GM18508 (cell line): ENCODE results near the gene GPC6.
A peak's percentile ranks its signal among the peaks of the same experiment; 100 is the strongest.

Experiments
- ATAC-seq: cut with Tn5 transposase; IDR thresholded peaks from one replicate; pipeline ENCODE4 v1.9.1; 2021; ENCODE audit warnings: moderate number of reproducible peaks; ENCODE audit not compliant: insufficient read depth, unreplicated experiment

GPC6 gene

DNA sequence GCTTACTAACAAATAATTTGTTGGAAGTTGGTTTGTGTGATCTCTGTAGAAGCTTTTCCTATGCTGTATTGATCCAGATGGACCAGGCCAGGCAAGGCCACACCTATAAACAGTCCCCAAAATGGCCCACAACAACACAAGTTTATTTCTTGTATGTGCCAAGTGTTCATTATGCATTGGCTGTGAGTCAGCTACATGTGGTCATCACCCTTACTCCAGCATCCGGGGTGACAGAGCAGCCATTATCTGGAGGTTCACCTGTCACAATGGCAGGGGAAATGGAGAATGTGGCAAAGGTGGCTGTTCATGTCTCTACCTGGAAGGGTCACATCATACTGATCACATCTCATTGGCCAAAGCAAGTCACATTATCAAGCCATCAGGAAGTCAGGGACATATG is 1088.6 kb downstream of the GPC6 start:
- ATAC-seq = no peak

DNA sequence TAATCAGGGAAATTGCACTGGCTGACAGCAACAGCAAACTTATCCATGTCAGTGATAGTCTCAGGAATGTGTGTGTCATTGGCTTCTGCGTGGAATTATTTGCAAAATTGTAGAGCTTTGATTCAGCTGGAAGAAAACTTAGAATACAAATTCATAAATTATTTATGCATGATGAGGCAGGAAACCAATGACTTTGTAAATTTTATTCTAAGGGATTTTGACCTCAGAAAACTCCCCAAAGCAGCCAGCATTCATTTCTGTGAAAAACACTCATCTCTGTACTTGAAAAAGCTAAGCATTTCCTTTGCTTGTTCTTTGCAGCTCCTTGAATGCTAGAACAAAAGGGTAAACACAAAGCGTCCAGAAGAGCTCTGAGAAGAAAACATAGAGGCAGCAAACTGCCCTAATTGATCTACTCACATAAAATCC is 1090.5 kb downstream of the GPC6 start:
- no peak for ATAC-seq

DNA sequence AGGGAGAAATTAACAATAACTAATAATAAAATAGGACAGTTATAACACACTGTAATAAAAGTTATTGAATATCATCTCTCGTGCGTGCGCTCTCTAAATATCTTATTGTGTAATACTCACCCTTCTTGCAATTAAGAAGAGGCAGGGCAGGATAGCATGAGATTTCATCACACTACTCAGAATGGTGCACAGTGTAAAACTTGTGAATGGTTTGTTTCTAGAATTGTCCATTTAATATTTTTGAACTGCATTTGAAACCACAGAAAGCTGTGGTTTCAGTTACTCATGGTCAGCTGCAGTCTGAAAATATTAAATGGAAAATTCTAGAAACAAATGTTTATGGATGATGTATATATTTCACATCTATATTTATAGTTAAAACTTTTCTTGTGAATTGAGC is 1091.8 kb downstream of the GPC6 start:
- ATAC-seq = no peak

DNA sequence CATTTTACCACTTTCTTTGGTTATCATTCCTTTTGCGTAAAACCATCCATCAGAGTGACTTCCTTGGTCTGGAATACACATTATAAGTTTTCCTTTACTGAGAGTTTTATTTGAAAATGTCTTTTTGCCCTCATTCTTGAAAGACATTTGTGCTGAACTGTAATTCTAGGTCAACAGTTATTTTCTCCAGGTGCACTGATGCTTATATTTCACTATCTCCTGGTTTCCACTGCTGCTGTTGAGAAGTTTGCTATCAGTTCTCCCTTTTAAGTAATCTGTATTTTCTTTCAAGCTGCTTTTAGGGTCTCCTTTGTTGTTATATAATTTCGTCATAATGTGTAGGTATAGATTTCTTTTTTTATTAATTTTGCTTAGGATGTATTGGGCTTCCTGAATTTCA is 1092.9 kb downstream of the GPC6 start:
- no peak for ATAC-seq

DNA sequence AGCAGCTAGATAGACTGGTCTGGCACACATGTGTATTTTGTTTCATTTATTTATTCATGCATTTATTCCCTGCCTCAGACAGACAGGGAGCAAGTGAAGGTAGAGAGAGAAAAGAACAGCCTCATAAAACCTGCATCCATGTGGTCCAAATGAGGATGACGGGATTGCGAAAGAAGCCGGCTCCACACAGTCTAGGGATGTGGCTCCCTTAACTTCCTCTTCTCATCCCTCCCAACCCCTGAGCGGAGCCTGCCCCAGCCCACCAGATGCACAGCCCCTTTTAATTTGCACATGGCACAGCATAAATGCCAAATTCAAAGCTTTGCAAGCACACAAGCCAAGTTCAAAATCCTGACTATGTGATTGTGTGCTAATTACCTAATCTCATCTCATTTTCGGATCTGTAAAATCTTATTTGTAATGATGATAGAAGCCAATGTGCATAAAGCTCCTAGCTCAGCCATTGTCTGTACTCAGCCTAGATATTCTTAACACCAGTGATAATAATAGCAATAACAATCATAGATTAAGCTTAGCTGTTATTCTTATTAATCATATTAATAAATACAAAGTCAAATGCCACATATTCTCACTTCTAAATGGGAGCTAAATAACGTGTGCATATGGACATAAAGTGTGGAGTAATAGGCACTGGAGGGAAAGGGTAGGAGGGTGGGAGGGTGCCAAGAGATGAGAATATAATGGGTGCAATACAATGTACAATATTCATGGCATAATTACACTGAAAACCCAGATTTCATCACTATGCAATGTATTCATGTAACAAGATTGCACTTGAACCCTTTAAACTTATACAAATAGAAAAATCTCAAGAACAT is 1096.5 kb downstream of the GPC6 start:
- ATAC-seq = no peak

DNA sequence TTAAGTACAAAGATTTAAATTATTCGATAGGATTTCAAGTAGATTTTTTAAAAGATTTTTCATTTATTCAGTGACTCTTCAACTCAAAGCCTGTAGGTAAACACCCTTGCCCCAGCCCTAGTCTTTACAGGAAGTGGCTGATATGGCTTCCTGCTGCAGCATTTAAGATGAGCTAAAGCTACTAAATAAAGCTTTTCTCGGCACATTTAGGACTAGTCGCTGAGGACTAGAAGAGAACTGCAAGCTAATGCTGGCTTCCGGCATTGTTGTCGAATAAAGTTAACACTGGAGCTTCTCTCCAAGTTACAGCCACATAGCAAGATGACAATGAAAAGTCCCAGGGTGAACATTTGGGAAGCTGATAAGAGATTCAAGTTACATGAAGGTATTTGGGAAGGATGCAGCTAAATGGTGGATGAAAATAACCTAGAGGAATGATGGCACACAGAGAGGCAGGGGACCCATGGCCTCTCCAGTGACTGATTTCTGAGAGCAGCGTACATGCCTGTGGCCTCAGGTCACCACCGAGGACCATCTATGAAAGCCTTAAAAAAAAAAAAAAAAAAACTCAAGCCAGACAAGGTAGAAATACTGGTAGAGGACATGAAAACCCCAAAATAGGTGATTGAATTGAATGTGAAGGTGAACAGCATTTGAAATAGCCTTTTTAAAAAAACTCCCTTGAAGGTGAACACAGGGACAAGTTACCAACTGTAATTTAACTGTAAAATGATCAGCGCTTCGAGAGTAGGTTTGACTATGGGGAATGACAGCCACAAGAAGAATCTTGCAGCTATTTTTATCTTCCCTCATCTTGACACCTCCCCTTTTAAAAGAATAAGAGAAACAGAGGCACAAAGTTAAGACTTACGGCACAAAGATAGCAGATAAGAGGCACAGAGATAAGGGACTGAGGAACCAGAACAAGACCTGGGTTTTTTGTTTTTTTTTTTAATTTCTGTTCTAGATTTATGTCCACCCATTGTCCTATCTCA is 1097.5 kb downstream of the GPC6 start:
- ATAC-seq = no peak

DNA sequence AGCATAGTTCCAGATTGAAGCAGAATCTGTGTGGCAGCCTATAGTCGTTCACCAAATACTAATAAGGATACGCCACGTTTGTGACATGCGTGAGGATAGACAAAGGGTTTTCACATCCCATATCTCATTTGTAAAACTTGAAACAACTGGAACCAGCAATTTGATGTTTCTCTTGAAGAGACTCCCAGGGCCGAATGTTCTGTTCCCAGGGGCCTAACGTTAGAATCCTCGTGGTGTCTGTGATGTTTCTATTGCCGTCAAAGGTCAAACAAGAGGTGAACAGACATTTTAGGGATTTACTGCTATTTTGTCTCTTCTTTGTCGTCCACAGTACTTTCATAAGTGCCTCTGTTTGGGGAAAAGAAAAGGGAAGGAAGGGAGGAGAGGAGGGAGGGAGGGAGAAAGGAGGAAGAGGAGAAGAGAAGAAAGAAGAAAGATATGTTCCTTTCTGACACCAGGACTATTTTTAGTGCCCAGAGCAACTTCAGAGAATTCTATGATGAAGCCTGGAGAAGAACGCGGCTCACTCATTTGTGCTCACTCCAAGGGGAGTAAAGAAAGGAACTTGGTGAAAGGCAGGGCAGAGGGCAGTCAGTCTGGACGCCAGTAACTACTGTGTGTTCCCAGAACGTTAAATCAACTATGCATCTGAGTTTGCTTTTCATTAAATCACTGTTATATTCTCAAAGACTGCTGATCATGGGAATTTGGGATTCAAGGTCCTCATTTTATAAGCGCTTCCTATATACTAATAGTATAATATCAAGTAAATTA is 1098.3 kb downstream of the GPC6 start:
- no peak for ATAC-seq

DNA sequence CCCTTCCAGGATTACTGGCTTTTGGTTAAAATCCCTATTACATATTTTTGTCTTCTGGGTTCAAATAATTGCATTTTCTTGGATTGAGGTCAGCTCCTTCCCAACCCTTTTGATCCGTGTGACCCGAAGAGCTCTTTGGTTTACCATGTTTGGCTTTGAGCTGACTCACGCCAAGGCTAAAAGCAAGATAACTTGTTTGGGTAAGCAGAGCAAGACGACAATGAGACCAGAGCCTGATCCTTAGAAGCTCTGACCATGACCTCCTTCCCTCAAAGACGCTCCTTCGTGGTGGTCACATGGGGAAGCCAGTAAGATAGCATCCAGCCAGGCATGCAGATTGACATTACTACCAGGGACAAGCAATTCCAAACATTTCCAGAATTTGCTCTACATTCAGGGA is 1099.0 kb downstream of the GPC6 start:
- ATAC-seq = no peak

DNA sequence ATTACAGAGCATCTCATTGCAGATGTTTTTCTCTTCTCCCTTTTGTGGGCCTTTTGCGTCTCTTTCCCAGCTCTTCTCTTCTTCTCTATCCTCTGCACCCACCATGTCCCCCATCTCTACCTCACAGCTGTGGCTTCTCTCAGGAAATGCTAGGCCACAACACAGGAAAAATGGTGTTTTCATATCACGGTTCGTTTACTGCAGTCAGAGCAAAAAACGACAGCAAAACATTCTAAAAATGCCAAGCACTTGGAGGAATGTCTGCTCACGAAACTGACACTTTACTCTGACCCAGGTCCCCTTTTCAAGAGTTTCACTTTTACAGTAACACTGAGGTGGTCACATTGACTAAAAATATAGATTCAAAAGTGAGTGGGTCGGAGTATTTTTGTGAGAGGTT is 1100.7 kb downstream of the GPC6 start:
- ATAC-seq = peak; percentile 94

DNA sequence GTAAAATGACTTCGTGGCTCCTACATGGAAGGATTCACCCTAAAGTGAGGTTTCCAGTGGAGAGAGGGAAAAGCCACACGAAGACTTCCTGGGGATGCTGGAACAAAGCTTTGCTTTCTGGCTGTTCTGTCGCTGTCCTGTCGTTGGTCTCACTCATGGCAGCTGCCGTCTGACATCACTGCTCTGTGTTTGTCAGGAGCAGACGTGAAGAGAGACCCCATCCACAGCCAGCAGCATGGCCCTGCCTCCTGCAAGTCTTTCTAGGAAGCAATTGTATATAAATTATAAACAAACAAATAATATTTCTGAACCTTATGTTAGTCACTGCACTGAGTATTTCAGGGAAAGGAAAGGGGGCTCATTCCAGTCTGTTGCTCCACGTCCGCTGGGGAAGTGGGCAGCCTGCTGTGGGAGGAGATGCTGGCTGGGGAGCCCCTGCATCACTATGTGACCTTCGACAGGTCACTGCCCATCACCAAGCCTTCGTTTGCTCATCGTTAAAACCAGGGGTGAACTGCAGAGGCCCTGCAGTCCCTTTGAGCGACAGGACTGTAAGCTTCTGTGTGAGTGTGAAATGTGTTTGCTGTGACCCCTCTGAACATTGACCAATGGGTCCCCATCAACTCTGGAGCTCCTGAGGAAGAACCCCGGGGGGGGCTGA is 1101.9 kb downstream of the GPC6 start:
- ATAC-seq = no peak

DNA sequence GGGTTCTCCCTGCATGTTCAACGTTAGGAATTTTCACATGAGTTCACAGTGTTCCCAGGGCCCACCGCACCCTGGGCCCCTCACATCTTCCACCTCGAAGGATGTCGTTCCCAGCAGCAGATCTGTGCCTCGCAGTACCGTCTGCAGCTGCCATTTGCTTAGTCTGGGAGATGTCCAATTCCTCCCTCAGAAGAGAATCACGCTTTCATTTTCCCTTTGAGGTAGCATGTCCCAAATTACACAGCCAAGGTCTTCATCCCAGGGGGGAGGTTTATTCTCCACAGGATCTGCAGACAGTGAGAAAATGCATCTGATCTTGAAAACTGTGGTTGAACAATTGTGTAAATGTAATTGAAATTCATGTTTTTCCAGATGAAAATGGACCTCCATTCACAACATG is 1102.7 kb downstream of the GPC6 start:
- ATAC-seq = no peak

DNA sequence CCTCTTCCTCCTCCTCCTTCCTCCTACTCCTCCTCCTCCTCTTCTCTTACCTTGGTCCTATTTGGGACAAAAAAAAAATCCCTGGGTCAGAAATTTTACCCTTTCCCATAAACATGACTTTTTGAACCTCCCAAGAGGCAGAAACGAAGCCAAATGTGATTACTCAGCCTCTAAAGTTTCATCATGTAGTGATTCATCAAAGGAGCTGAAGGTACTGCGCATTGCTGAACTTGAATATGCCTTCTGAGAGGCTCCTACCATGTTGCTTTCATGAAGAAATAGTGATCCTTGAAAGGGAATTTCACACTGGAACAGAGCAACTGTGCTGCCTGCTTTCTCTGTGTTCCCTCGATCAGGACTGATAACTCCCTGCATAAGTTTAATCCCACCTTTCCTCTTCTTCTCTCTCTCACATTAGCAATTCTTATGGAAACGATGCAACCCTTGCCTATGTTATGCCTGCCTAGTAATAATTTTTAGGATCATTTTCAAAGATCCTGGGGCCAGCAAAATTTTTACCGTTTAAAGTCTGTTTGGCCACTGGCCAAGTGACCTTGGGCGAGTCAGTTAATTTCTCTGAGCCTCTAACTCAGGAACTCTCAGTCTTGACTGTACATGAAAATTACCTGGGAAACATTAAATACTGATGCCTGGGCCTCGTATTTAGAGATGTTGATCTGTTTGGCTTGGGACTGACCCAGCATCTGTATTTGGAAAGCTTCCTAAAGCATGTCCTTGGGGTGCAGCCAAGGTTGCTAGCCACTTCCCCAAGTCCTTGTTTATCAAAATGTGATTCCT is 1103.3 kb downstream of the GPC6 start:
- ATAC-seq = no peak

DNA sequence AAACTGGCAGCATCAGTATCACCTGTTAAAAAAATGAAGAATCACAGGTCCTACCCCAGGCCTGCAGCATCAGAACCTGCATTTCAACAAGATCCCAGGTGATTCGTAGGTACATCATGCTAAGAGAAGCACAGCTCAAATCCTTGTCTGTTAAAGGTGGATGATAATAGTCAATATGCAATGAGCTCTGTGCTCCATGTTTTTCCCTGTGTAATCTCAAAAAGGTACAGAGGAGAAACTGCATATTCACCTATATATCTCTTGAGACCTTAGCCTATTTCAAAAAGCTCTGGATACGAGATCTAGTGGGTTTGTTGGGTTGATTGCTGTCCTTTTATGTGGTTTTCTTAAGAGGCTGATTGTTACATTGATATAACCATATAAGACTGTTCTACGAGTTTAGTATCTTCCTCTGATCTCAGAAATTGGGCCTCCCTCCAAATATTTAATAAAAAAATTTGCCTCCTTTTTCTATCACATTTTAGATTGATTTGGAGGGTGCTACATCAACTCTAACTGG is 1104.0 kb downstream of the GPC6 start:
- no peak for ATAC-seq

DNA sequence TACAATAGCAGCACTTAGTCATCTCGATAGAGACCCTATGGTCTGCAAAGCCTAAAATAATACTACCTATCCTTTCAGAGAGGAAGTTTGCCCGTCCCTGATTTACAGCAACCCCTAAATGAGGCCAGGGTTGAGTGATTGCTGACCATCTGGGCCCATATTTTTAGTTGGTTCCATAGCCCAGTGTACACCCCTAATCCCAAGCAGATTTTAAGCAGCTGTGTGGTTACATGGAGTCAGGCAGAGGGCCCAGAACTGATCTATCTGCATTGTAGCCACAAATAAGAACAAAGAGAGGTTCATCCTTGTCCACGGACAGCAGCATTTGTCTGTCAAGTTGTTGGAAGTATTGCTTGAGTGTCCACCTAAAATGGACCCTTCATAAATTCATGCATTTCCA is 1104.7 kb downstream of the GPC6 start:
- ATAC-seq = no peak

DNA sequence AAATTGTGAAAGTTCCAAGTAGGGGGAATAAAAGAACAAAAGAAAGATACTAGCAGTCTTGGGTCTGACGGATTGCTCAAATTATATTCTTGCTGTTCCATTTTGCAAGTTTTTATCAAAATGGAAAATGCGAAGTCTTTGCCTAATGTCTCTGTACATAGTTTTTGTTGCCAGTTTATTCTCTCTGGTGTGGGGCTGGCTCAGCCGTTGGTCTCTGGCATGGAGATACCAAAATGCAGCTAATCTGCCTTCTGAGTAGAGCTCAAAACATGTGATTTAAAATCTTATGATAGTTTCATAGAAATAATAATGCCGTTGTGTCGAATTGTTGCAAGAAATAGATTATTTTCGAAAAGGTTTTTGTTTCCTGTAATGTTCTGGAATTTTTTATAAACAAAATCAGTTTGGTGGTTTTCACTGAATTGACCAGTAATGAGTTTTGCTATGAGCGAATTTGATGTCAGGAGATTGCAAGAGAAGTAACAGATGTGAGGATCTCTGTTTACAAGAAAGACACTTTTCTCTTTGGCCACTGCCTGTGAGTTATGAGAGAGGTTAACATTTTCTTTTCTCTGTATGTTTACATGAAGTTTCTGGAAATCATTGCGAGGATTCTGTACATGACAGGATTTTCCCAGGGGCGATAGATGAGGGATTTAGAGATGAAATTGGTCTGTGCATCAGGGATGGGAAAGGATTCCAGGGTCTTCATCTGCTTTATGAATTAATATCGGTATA is 1105.9 kb downstream of the GPC6 start:
- no peak for ATAC-seq

DNA sequence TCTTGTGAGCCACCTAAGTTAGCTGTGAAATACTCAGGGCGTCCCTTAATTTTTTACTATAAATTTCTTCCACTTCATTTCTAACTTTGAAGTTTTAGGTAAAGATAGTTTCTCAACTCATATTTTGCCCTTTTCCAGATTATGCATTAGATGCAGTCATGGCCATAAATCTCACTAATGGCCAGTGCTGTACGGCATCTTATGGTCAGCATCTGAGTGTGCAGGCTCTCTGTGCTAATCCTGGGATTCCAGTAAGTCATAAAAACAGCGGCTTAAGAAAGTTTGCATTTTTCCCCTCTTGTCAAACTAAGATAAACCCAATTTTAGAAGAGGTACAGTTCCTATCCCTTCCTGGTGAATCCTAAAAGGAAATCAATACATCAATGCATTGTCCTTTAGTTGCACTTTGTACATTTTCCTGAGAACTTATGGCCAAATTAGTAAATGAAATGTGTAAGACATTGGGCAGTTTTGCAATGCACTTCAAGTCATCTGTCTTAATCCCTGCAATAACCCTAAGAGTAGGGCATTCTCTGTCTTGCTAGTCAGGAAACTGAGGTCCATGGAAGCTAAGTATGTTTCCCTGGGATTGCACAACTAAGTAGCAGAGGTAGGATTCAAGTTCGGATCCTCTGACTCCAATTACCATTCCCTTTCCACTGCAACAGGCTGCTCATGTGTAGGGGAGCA is 1106.7 kb downstream of the GPC6 start:
- ATAC-seq = no peak

DNA sequence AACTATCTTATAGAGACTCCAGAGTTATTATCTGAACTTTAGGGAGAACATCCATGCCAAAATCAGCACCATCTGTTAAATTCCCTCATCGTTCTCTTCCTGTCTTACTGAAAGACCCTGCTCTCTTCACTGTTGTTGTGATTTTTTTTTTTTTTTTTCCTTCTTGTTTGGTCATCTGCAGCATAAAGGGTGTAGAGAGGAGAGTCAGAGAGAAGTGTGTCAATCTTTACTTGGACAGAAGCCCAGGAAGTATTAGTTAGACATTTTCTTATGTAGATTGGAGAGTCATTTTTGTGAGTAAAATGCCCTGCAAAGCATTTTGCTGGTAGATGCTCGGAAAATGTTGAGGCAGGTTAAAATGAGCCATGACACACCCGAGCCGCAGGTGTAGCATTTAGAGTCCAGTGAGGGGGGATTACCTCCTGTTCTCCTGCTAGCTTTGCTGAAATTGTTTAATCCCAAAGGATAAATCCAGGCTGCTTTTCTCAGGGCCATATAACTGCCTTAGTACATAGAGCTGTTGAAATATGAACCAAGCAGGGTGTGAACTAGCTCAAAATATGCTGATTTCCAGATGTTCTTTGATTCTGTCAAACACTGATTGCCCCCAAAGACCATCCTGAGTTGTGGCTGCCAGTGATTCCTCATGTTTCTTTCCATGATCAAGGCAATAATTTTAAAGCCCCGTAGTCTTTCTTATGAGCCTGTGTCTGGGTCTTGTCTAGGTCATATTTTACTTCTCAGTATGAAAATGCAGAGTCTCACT is 1109.3 kb downstream of the GPC6 start:
- no peak for ATAC-seq
